SU-DHL-6 (cell line): ENCODE data around the gene KIF5C.

ENCODE experiments used
- CTCF ChIP-seq: fragments of 200-600 bp; sonication (generic); IDR thresholded peaks from one replicate; pipeline ENCODE4 v1.5.1; 2017; ENCODE audit warnings: antibody characterized with exemption, mild to moderate bottlenecking, low read length, moderate library complexity; ENCODE audit not compliant: insufficient read depth, poor library complexity, severe bottlenecking
- EZH2phosphoT487 ChIP-seq: fragments of 200-600 bp; sonication (generic), shearing (Covaris generic); conservative IDR thresholded peaks from 2 replicates; pipeline ENCODE4 v1.6.1; 2018; ENCODE audit warnings: mild to moderate bottlenecking, antibody characterized with exemption, low read length, moderate library complexity, mixed read lengths

GRCh38 chr2:149061133-149061745 lies 186.2 kb downstream of the KIF5C start:
- TF ChIP-seq CTCF (no peak), EZH2phosphoT487 (no peak)
